H1 (cell line): ENCODE measurements around the gene CRACDL. TPM values are rescaled to one million over a fixed set of nuclear protein-coding genes. Genes with fewer than 3 reads are reported as not detected.

ENCODE experiments used
- CTCF ChIA-PET: fragments of 300-600 bp; sonication (Branson Sonifier 250); formaldehyde crosslinking; loops from one replicate; lab custom pipeline; 2021; ENCODE audit not compliant: partially characterized antibody; lab: Charles Lee
- POLR2A ChIA-PET: fragments of 300-600 bp; sonication (Branson Sonifier 250); formaldehyde crosslinking; loops from one replicate; lab custom pipeline; 2021; ENCODE audit warnings: inconsistent platforms; ENCODE audit not compliant: partially characterized antibody; lab: Charles Lee
- DNase-seq, 2 experiments: peaks; one replicate each; pipeline versions ENCODE4 v3.0.0 to v3.0.0-alpha.2; 2010 to 2022; ENCODE audit warnings: low spot score in 2 of 2, low read depth in 1 of 2, mixed read lengths in 1 of 2
- FAIRE-seq: peaks from 2 replicates; lab custom pipeline; 2011; peaks lifted over from hg19 to GRCh38; lab: Jason Lieb, UNC
- H2AFZ ChIP-seq: 2 replicates; pipeline ENCODE4 v1.8.1; 2012; ENCODE audit warnings: low read length, inconsistent platforms
- H2AK5ac ChIP-seq: 2 replicates; pipeline ENCODE4 v1.6.1; 2013; ENCODE audit warnings: low read depth, low read length
- H2BK120ac ChIP-seq: replicated peaks from 2 replicates; pipeline ENCODE3; 2013; ENCODE audit warnings: low read depth, low read length, inconsistent platforms
- H2BK12ac ChIP-seq: 2 replicates; pipeline ENCODE4 v1.6.1; 2013; ENCODE audit warnings: low read depth, low read length
- H2BK15ac ChIP-seq: 2 replicates; pipeline ENCODE4 v1.6.1; 2013; ENCODE audit warnings: low read length
- H2BK20ac ChIP-seq: 2 replicates; pipeline ENCODE4 v1.6.1; 2013; ENCODE audit warnings: low read length
- H2BK5ac ChIP-seq: 2 replicates; pipeline ENCODE4 v1.6.1; 2013; ENCODE audit warnings: low read depth, low read length
- H3K14ac ChIP-seq: 2 replicates; pipeline ENCODE4 v1.6.1; 2013; ENCODE audit warnings: inconsistent platforms; ENCODE audit not compliant: insufficient read length
- H3K18ac ChIP-seq: 2 replicates; pipeline ENCODE4 v1.6.1; 2013; ENCODE audit warnings: low read length; ENCODE audit errors: extremely low read depth
- H3K23ac ChIP-seq: 2 replicates; pipeline ENCODE4 v1.6.1; 2013; ENCODE audit warnings: inconsistent platforms; ENCODE audit not compliant: insufficient read length
- H3K23me2 ChIP-seq: 2 replicates; pipeline ENCODE4 v1.6.1; 2013; ENCODE audit warnings: low read depth, low read length
- H3K27ac ChIP-seq: 2 replicates; pipeline ENCODE4 v1.6.1; 2011; ENCODE audit warnings: low read depth, low read length, inconsistent platforms
- H3K27me3 ChIP-seq, 4 experiments: replicated peaks in 1 of 4; 1 replicate in 1 of 4; 2 replicates in 3 of 4; pipeline versions ENCODE4 v1.6.1 to v1.8.1; 2011 to 2013; ENCODE audit warnings: low read length in 3 of 4, mild to moderate bottlenecking in 3 of 4, inconsistent platforms in 2 of 4, mixed read lengths in 2 of 4, moderate library complexity in 1 of 4; ENCODE audit not compliant: control insufficient read depth in 3 of 4, insufficient read depth in 3 of 4; ENCODE audit errors: extremely low read depth in 1 of 4
- H3K36me3 ChIP-seq, 4 experiments: 2 replicates each; pipeline versions ENCODE4 v1.6.1 to v1.8.1; 2011 to 2013; ENCODE audit warnings: mild to moderate bottlenecking in 4 of 4, low read length in 3 of 4, moderate library complexity in 2 of 4, control low read depth in 1 of 4, inconsistent platforms in 1 of 4; ENCODE audit not compliant: insufficient read depth in 4 of 4, control insufficient read depth in 2 of 4
- H3K4ac ChIP-seq: replicated peaks from 2 replicates; pipeline ENCODE3; 2013; ENCODE audit warnings: low read length, low read depth, mixed read lengths, inconsistent platforms; ENCODE audit not compliant: insufficient read length
- H3K4me1 ChIP-seq, 4 experiments: replicated peaks in 1 of 4; 1 replicate in 1 of 4; 2 replicates in 3 of 4; pipeline versions ENCODE4 v1.6.1 to v1.8.1; 2011 to 2013; ENCODE audit warnings: low read length in 3 of 4, inconsistent platforms in 2 of 4, mixed read lengths in 1 of 4; ENCODE audit not compliant: insufficient read depth in 4 of 4, control insufficient read depth in 3 of 4
- H3K4me2 ChIP-seq, 2 experiments: 2 replicates each; pipeline versions ENCODE4 v1.6.1 to v1.8.1; 2011 to 2013; ENCODE audit warnings: low read depth in 2 of 2, low read length in 2 of 2, control low read depth in 1 of 2, inconsistent platforms in 1 of 2, mild to moderate bottlenecking in 1 of 2; ENCODE audit not compliant: insufficient read depth in 1 of 2
- H3K4me3 ChIP-seq, 4 experiments: fragments of 200-600, 300-600 bp in 1 of 4; sonication (generic), shearing (Covaris generic), sonication (Bioruptor Twin) in 1 of 4; 2 replicates each; pipeline versions ENCODE4 v1.5.1 to v1.8.1; 2011 to 2016; ENCODE audit warnings: low read length in 4 of 4, low read depth in 3 of 4, control low read depth in 2 of 4, inconsistent platforms in 2 of 4, mild to moderate bottlenecking in 2 of 4, mixed read lengths in 1 of 4, moderate library complexity in 1 of 4; ENCODE audit not compliant: insufficient read depth in 2 of 4; ENCODE audit errors: extremely low read depth in 1 of 4
- H3K56ac ChIP-seq: replicated peaks from 2 replicates; pipeline ENCODE3; 2013; ENCODE audit warnings: low read depth, mild to moderate bottlenecking, mixed read lengths, low read length, inconsistent platforms; ENCODE audit not compliant: insufficient read length
- H3K79me1 ChIP-seq: 2 replicates; pipeline ENCODE4 v1.6.1; 2013; ENCODE audit warnings: low read depth, low read length, control low read depth
- H3K79me2 ChIP-seq, 2 experiments: 2 replicates each; pipeline versions ENCODE4 v1.6.1 to v1.8.1; 2012 to 2013; ENCODE audit warnings: low read length in 2 of 2, mild to moderate bottlenecking in 2 of 2, inconsistent platforms in 1 of 2; ENCODE audit not compliant: insufficient read depth in 2 of 2, control insufficient read depth in 1 of 2
- H3K9ac ChIP-seq, 4 experiments: replicated peaks in 1 of 4; 1 replicate in 1 of 4; 2 replicates in 3 of 4; pipeline versions ENCODE4 v1.6.1 to v1.8.1; 2011 to 2013; ENCODE audit warnings: low read depth in 3 of 4, low read length in 3 of 4, control low read depth in 2 of 4, mild to moderate bottlenecking in 2 of 4, moderate library complexity in 2 of 4, inconsistent platforms in 1 of 4; ENCODE audit errors: extremely low read depth in 1 of 4
- H3K9me3 ChIP-seq, 2 experiments: 2 replicates each; pipeline versions ENCODE4 v1.6.1 to v1.8.1; 2012 to 2013; ENCODE audit warnings: mild to moderate bottlenecking in 2 of 2, moderate library complexity in 2 of 2, control low read depth in 1 of 2, inconsistent platforms in 1 of 2, low read depth in 1 of 2, low read length in 1 of 2, mixed read lengths in 1 of 2; ENCODE audit not compliant: insufficient read depth in 2 of 2
- H4K20me1 ChIP-seq, 2 experiments: replicated peaks in 1 of 2; 2 replicates each; pipeline versions ENCODE3 to v1.8.1; 2011 to 2013; ENCODE audit warnings: inconsistent platforms in 2 of 2, low read length in 2 of 2, mild to moderate bottlenecking in 1 of 2; ENCODE audit not compliant: insufficient read depth in 2 of 2, control insufficient read depth in 1 of 2
- H4K5ac ChIP-seq: 2 replicates; pipeline ENCODE4 v1.6.1; 2013; ENCODE audit warnings: low read length, low read depth, mixed read lengths, inconsistent platforms; ENCODE audit not compliant: insufficient read length
- H4K8ac ChIP-seq: 2 replicates; pipeline ENCODE4 v1.8.0; 2013; ENCODE audit warnings: mild to moderate bottlenecking, moderate library complexity, low read length, inconsistent platforms; ENCODE audit not compliant: insufficient read depth; ENCODE audit errors: extremely low read depth
- H4K91ac ChIP-seq: replicated peaks from 2 replicates; pipeline ENCODE3; 2013; ENCODE audit warnings: low read length, mixed read lengths, inconsistent platforms; ENCODE audit not compliant: insufficient read length
- BACH1 ChIP-seq: IDR thresholded peaks from 2 replicates; pipeline ENCODE4 v1.6.1; 2012; ENCODE audit warnings: low read length, improper control_type of control experiment
- EGR1 ChIP-seq: IDR thresholded peaks from 2 replicates; pipeline ENCODE4 v1.6.1; 2011; ENCODE audit warnings: low read depth, low read length, borderline replicate concordance
- HDAC6 ChIP-seq: IDR thresholded peaks from one replicate; pipeline ENCODE4 v1.7.1; 2012; ENCODE audit warnings: low read depth, mild to moderate bottlenecking, inconsistent platforms, low read length, moderate library complexity
- KDM1A ChIP-seq: fragments of 200-600, 300-600 bp; sonication (generic); IDR thresholded peaks from 2 replicates; pipeline ENCODE4 v1.7.1; 2016; ENCODE audit warnings: mild to moderate bottlenecking, low read length, borderline replicate concordance
- MAFK ChIP-seq: IDR thresholded peaks from 2 replicates; pipeline ENCODE4 v1.6.1; 2012; ENCODE audit warnings: low read depth, mild to moderate bottlenecking, improper control_type of control experiment, low read length
- NANOG ChIP-seq: IDR thresholded peaks from 2 replicates; pipeline ENCODE4 v1.6.1; 2011; ENCODE audit warnings: low read length, low read depth, mild to moderate bottlenecking, inconsistent platforms; ENCODE audit not compliant: insufficient read depth, poor library complexity, severe bottlenecking
- POLR2AphosphoS5 ChIP-seq: IDR thresholded peaks from 2 replicates; pipeline ENCODE4 v1.6.1; 2011; ENCODE audit warnings: low read depth, low read length
- RBBP5 ChIP-seq: IDR thresholded peaks from 2 replicates; pipeline ENCODE4 v1.7.1; 2012; ENCODE audit warnings: low read depth, mild to moderate bottlenecking, inconsistent platforms, low read length, moderate library complexity, borderline replicate concordance
- SIRT6 ChIP-seq: IDR thresholded peaks from one replicate; pipeline ENCODE4 v1.7.1; 2012; ENCODE audit warnings: low read length, inconsistent platforms
- SIX5 ChIP-seq: IDR thresholded peaks from 2 replicates; pipeline ENCODE4 v1.6.1; 2011; ENCODE audit warnings: mild to moderate bottlenecking, low read depth, low read length
- WGBS, 2 experiments: shearing (Covaris generic) in 1 of 2; methylation state at CpG; one replicate each; pipeline versions ENCODE4 v1.1.6 to v1.1.7; 2013 to 2015; ENCODE audit warnings: low lambda C conversion rate in 2 of 2, mixed read lengths in 2 of 2, inconsistent platforms in 1 of 2, low coverage in 1 of 2, missing lambda C conversion rate in 1 of 2; ENCODE audit not compliant: insufficient replicate concordance in 2 of 2, insufficient coverage in 1 of 2, insufficient read length in 1 of 2; ENCODE audit errors: extremely low coverage in 1 of 2, missing lambda C conversion rate in 1 of 2; 5-methylcytosine and 5-hydroxymethylcytosine counted together
- polyA plus RNA-seq, 7 experiments: library from polyadenylated mRNA; depleted of rRNA in 3 of 7; stranded (reverse) in 5 of 7; unstranded in 2 of 7; fragments of >200 nt in 5 of 7; fragments of 200-250 nt in 2 of 7; gene quantifications; 1 replicate in 5 of 7; 2 replicates in 1 of 7; 4 replicates in 1 of 7; pipeline versions ENCODE4 v1.2.1 to v1.2.3, GENCODE V29; 2011 to 2013; ENCODE audit warnings: missing spikeins in 2 of 7, mixed read lengths in 2 of 7
- total RNA-seq: library from RNA; stranded (reverse); fragmentation: NEBNext Ultra II Directional; extraction: Animal tissue kit (Norgen Biotek cat#: 25700); gene quantifications from 2 replicates; pipeline ENCODE4 v1.2.1, GENCODE V29; 2021
- TF ChIP-seq, protein P1 (sequence below), 3 experiments: IDR thresholded peaks; 1 replicate in 2 of 3; 2 replicates in 1 of 3; pipeline versions ENCODE4 v1.5.1 to v1.6.1; 2011; ENCODE audit warnings: low read length in 3 of 3, mild to moderate bottlenecking in 3 of 3, inconsistent platforms in 2 of 3, low read depth in 1 of 3, moderate library complexity in 1 of 3; ENCODE audit not compliant: insufficient read depth in 1 of 3; ENCODE audit errors: control extremely low read depth in 1 of 3

CRACDL gene
- total and polyA plus RNA-seq, 2 of the 8 experiments (the other 6 are each of a cell fraction or from before 2014, with no cell fraction given): 0.07 to 0.38 TPM

DNA sequence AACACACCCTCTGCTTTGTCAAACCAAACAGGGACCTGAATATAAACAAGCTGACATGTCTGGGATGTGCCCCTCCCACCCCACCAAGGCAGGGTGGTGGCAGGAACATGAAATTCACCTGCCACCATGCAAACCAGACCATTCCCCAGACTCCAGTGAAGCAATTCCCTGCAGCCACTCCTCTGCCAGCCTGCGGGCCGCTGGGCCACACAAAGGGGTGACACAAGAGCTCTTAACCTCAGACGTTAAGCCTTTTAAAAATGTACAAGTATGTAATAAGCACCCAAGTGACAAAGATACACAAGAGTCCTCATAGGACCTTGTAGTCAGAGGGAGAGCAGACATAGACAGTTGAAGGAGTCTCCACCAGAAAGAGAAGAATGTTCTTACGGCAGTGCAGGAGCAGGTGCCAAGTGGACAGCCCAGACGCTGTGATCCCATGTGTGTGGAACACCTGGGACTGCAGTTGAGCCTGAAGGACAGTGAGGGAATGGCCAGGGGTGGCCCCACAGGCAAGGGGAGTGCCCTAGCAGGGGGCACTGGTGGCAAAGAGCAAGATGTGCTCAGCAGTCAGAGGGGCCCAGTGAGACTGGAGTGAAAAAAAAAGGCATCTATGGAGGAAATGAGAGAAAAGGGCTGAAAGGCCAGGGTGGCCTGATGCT is 36.9 kb downstream of the CRACDL start:
- H3K9me3 ChIP-seq: no peaks in the 10 kb centered on the region
- H3K4me1 ChIP-seq: peaks cover 0 to 3% (median 0%) of the 10 kb centered on the region in 4 experiments; a peak in 1 of 7 replicates
- H2BK120ac ChIP-seq: no peak overlapping the region
- H3K18ac ChIP-seq: no peak overlapping the region
- no peak overlapping the region for H3K23ac ChIP-seq
- H4K8ac ChIP-seq: no peak overlapping the region
- no peak overlapping the region for H4K5ac ChIP-seq
- H3K27ac ChIP-seq: no peak overlapping the region
- no peaks in the 10 kb centered on the region for H3K79me2 ChIP-seq
- no peaks in the 10 kb centered on the region for H4K20me1 ChIP-seq
- no peaks in the 10 kb centered on the region for H3K36me3 ChIP-seq
- H3K79me1 ChIP-seq: no peaks in the 10 kb centered on the region
- CTCF ChIA-PET: no interaction called here
- H3K4me3 ChIP-seq: no peak overlapping the region
- H3K23me2 ChIP-seq: no peaks in the 10 kb centered on the region
- no peak overlapping the region for H2BK5ac ChIP-seq
- H3K4ac ChIP-seq: no peak overlapping the region
- H2BK12ac ChIP-seq: peak overlapping the region; percentile 12; the same call in 1 of the 2 replicates
- DNase-seq (peak in 1 of 2 experiments; percentile 17), FAIRE-seq (no peak)
- peak overlapping the region; percentile 19; the same call in 1 of the 2 replicates for H2BK15ac ChIP-seq
- H2AFZ ChIP-seq: no peak overlapping the region
- POLR2A ChIA-PET: no interaction called here
- H2AK5ac ChIP-seq: no peak overlapping the region
- H4K91ac ChIP-seq: no peak overlapping the region
- WGBS, 2 experiments: 84% methylated on average over 5 of the region's 5 CpGs; no CpG with 5 or more reads in 1 of the 2 experiments
- no peaks in the 10 kb centered on the region for H3K27me3 ChIP-seq
- H2BK20ac ChIP-seq: no peak overlapping the region
- H3K9ac ChIP-seq: no peak overlapping the region
- H3K4me2 ChIP-seq: no peak overlapping the region
- H3K14ac ChIP-seq: no peak overlapping the region
- H3K56ac ChIP-seq: no peak overlapping the region
- no peak for TF ChIP-seq RBBP5
- no peak for TF ChIP-seq KDM1A
- TF ChIP-seq SIX5: no peak
- TF ChIP-seq, protein P1, sequence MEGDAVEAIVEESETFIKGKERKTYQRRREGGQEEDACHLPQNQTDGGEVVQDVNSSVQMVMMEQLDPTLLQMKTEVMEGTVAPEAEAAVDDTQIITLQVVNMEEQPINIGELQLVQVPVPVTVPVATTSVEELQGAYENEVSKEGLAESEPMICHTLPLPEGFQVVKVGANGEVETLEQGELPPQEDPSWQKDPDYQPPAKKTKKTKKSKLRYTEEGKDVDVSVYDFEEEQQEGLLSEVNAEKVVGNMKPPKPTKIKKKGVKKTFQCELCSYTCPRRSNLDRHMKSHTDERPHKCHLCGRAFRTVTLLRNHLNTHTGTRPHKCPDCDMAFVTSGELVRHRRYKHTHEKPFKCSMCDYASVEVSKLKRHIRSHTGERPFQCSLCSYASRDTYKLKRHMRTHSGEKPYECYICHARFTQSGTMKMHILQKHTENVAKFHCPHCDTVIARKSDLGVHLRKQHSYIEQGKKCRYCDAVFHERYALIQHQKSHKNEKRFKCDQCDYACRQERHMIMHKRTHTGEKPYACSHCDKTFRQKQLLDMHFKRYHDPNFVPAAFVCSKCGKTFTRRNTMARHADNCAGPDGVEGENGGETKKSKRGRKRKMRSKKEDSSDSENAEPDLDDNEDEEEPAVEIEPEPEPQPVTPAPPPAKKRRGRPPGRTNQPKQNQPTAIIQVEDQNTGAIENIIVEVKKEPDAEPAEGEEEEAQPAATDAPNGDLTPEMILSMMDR (IDR thresholded peaks at IDR 0.05; ENCODE audit: control extremely low read depth in 1 of 3, insufficient read depth in 1 of 3, low read depth in 1 of 3, low read length in 3 of 3): no peak
- TF ChIP-seq BACH1: no peak
- no peak for TF ChIP-seq POLR2AphosphoS5
- no peak for TF ChIP-seq NANOG
- no peak for TF ChIP-seq MAFK
- no peak for TF ChIP-seq SIRT6
- TF ChIP-seq EGR1: no peak
- TF ChIP-seq HDAC6: no peak
